ENCODE measurements around the gene FAM217B.

- TF ChIP-seq, protein P1, sequence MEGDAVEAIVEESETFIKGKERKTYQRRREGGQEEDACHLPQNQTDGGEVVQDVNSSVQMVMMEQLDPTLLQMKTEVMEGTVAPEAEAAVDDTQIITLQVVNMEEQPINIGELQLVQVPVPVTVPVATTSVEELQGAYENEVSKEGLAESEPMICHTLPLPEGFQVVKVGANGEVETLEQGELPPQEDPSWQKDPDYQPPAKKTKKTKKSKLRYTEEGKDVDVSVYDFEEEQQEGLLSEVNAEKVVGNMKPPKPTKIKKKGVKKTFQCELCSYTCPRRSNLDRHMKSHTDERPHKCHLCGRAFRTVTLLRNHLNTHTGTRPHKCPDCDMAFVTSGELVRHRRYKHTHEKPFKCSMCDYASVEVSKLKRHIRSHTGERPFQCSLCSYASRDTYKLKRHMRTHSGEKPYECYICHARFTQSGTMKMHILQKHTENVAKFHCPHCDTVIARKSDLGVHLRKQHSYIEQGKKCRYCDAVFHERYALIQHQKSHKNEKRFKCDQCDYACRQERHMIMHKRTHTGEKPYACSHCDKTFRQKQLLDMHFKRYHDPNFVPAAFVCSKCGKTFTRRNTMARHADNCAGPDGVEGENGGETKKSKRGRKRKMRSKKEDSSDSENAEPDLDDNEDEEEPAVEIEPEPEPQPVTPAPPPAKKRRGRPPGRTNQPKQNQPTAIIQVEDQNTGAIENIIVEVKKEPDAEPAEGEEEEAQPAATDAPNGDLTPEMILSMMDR (IDR thresholded peaks at IDR 0.05): no peak
- no peak for TF ChIP-seq POLR2A (IDR thresholded peaks at IDR 0.05)
Measured at GRCh38 chr20:59947376-59947775, 7.2 kb downstream of the FAM217B start.
